Hematopoietic multipotent progenitor cell (in vitro differentiated cells): ENCODE measurements around the gene LRRFIP1. TPM values are rescaled to one million over a fixed set of nuclear protein-coding genes. Genes with fewer than 3 reads are reported as not detected.
"Not testable (repeated sequence)": the region's sequence is repeated elsewhere in the genome, so short reads cannot be mapped to it uniquely, and the experiment has no call there.

Source experiments
- DNase-seq, 3 donors: peaks; one replicate each; pipeline ENCODE4 v3.0.0-alpha.2; 2011 to 2015; ENCODE audit warnings: low read depth in 2 of 3, low spot score in 2 of 3
- total RNA-seq: library from RNA; depleted of rRNA; stranded (reverse); fragments of >200 nt; gene quantifications from one replicate; pipeline ENCODE4 v1.2.3, GENCODE V29; 2012

Gene LRRFIP1
- total RNA-seq, 1 donor = 65.2 TPM

GRCh38 chr2:237680702-237681478 lies 53.5 kb downstream of the LRRFIP1 start:
- no peak for DNase-seq

- no peak for DNase-seq
These were observed 54.8 kb downstream of the LRRFIP1 start for GRCh38 chr2:237682151-237682550.

- no peak for DNase-seq
These were observed 55.7 kb downstream of the LRRFIP1 start for GRCh38 chr2:237682856-237683670.

- DNase-seq = no peak
These were observed 58.0 kb downstream of the LRRFIP1 start for GRCh38 chr2:237685408-237685807.

GRCh38 chr2:237686659-237687136 lies 59.3 kb downstream of the LRRFIP1 start:
- no peak for DNase-seq

GRCh38 chr2:237688081-237688480 lies 60.7 kb downstream of the LRRFIP1 start:
- DNase-seq = no peak

- not testable (repeated sequence) for DNase-seq
These were observed 61.2 kb downstream of the LRRFIP1 start for GRCh38 chr2:237688541-237688940.

- peak in 2 of 3 donors; percentile 65 to 80 for DNase-seq
These were observed 62.1 kb downstream of the LRRFIP1 start for GRCh38 chr2:237689336-237690131.

- DNase-seq = no peak
These were observed 63.9 kb downstream of the LRRFIP1 start for GRCh38 chr2:237691029-237691907.

- peak; percentile 92 for DNase-seq
These were observed 64.7 kb downstream of the LRRFIP1 start for GRCh38 chr2:237691908-237692600.

GRCh38 chr2:237692601-237693290 lies 65.4 kb downstream of the LRRFIP1 start:
- no peak for DNase-seq

GRCh38 chr2:237693291-237693994 lies 66.1 kb downstream of the LRRFIP1 start:
- no peak for DNase-seq

- DNase-seq = peak in 1 of 3 donors; percentile 62
These were observed 67.2 kb downstream of the LRRFIP1 start for GRCh38 chr2:237694415-237695194.

GRCh38 chr2:237695201-237695780 lies 67.9 kb downstream of the LRRFIP1 start:
- DNase-seq = peak in 2 of 3 donors; percentile 65 to 85

- DNase-seq = no peak
These were observed 69.1 kb downstream of the LRRFIP1 start for GRCh38 chr2:237696461-237696860.

- DNase-seq = peak in 1 of 3 donors; percentile 51
These were observed 70.4 kb downstream of the LRRFIP1 start for GRCh38 chr2:237697586-237698357.
